HG03175 (cell line): ENCODE measurements around the gene MRPL20.
"Not testable (repeated sequence)": the region's sequence is repeated elsewhere in the genome, so short reads cannot be mapped to it uniquely, and the experiment has no call there.

ENCODE experiments used
- ATAC-seq: cut with Tn5 transposase; IDR thresholded peaks from one replicate; pipeline ENCODE4 v1.9.1; 2021; ENCODE audit warnings: mild to moderate bottlenecking, moderate library complexity; ENCODE audit not compliant: unreplicated experiment

MRPL20 gene

GRCh38 chr1:1427106-1427819 lies 20.2 kb upstream of the MRPL20 start:
- ATAC-seq, result no peak

GRCh38 chr1:1426496-1427105 lies 19.5 kb upstream of the MRPL20 start:
- ATAC-seq, result no peak

- no peak for ATAC-seq
Measured at GRCh38 chr1:1425753-1426495, 18.8 kb upstream of the MRPL20 start.

- ATAC-seq, result no peak
Measured at GRCh38 chr1:1425426-1425752, 18.3 kb upstream of the MRPL20 start.

GRCh38 chr1:1424707-1425106 lies 17.6 kb upstream of the MRPL20 start:
- ATAC-seq, result no peak

- ATAC-seq, result no peak
Measured at GRCh38 chr1:1423245-1423597, 16.1 kb upstream of the MRPL20 start.

- ATAC-seq, result no peak
Measured at GRCh38 chr1:1422465-1423244, 15.6 kb upstream of the MRPL20 start.

- no peak for ATAC-seq
Measured at GRCh38 chr1:1421907-1422464, 14.9 kb upstream of the MRPL20 start.

- ATAC-seq, result no peak
Measured at GRCh38 chr1:1421147-1421906, 14.2 kb upstream of the MRPL20 start, which contains the start of gene ANKRD65. ANKRD65 (minus strand) TSS chr1:1421276; CDS start chr1:1421005, 271 bp downstream.

GRCh38 chr1:1420654-1421141 lies 13.6 kb upstream of the MRPL20 start:
- ATAC-seq, result no peak

- ATAC-seq, result no peak
Measured at GRCh38 chr1:1419813-1420653, 12.9 kb upstream of the MRPL20 start.

- no peak for ATAC-seq
Measured at GRCh38 chr1:1419363-1419812, 12.3 kb upstream of the MRPL20 start.

GRCh38 chr1:1418464-1419362 lies 11.6 kb upstream of the MRPL20 start:
- no peak for ATAC-seq

GRCh38 chr1:1417825-1418463 lies 10.9 kb upstream of the MRPL20 start:
- not testable (repeated sequence) for ATAC-seq

- not testable (repeated sequence) for ATAC-seq
Measured at GRCh38 chr1:1417396-1417795, 10.3 kb upstream of the MRPL20 start.

- no peak for ATAC-seq
Measured at GRCh38 chr1:1415751-1416150, 8.7 kb upstream of the MRPL20 start.

- not testable (repeated sequence) for ATAC-seq
Measured at GRCh38 chr1:1412311-1412902, 5.3 kb upstream of the MRPL20 start.
